Stimulated activated CD8-positive, alpha-beta memory T cell treated with anti-CD3 and anti-CD28 coated beads, Interleukin-2, amount 100 ng/mL, for 48 hours (primary cell): ENCODE results near the gene CKS1B.
"Not testable (repeated sequence)": the region's sequence is repeated elsewhere in the genome, so short reads cannot be mapped to it uniquely, and the experiment has no call there.

Experiments
- DNase-seq, 2 donors: peaks; one replicate each; pipeline ENCODE4 v3.0.0-alpha.2; 2020; ENCODE audit warnings: low read depth in 2 of 2

Gene CKS1B

DNA sequence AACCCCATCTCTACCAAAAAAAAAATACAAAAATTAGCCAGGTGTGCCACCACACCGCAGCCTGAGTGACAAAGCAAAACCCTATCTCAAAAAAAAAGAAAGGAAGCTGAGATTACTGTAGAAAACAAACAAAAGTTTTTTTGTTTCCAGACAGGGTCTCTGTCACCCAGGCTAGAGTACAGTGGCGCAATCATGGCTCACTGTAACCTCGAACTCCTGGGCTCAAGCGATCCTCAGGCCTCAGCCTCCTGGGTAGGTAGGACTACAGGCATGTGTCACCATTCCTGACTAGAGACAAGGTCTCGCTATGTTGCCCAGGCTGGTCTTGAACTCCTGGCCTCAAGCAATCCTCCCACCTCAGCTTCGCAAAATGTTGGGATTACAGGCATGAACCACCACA, 10.1 kb upstream of the CKS1B start:
- no peak for DNase-seq

DNA sequence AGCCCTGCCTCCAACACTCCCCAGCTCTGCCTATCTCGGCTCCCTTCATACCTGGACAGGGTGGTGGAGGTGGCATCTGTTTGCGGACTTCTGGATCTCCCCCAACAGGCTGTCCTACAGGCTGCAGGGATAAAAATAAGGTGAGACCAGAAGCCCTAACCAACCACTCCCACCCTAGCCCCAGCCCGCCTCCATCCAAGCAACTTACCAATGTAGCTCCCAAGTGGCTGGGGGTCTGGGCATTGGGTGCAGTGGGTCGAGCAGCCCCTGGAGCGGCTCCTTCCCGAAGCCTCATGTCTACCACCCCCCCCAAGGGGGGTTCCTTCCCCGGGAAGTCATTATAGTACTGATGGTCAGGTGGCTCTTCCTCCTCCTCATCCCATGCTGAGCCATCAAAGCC, 8.4 kb upstream of the CKS1B start:
- DNase-seq = no peak

DNA sequence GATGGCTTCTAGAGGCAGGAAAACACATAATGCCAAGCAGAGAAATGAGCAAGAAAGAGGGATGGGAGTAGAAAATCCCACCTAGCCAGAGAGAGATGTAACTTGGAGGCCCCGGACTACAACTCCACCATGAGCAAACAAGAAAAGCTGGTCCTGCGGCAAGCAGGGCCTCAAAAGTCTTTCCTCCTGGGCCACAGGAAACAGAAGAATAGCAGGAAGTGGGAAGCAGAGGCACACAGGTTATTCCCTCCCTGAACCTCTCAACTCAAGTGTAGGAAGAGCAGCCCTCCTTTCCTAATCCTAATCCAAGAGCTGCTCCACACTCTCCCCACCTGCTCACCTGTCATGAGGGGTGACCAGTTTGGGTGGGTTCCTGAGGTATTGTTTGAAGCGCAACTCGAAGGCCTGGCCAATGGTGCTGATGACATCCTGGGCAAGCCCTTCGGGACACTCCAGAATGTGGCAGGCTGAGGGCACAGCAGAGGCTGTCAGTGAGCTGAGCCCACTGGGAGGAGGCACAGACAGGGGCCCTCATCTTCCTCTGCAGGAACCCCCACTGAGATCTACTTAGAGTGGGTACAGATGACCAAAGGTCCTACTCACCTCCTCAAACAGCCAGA, 7.0 kb upstream of the CKS1B start:
- no peak for DNase-seq

DNA sequence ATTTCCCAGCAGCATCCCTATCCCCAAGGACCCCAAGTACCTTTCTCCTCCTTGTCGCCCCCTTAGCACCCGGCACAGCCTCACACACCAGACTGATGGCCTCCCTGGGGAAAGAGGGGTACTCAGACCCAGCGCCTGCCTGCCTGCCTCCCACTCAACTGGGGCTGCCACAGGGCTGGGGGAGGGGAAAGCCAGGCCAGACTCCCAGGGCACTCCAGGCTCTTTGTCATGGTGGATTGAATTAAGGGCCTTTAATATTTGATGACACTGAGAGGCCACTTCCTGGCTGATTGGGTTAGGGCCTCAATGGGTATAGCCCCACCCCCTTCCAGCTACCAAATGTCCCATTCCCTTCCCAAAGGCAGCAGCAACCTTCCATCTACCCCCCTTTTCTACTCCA, 5.8 kb upstream of the CKS1B start:
- DNase-seq = no peak

DNA sequence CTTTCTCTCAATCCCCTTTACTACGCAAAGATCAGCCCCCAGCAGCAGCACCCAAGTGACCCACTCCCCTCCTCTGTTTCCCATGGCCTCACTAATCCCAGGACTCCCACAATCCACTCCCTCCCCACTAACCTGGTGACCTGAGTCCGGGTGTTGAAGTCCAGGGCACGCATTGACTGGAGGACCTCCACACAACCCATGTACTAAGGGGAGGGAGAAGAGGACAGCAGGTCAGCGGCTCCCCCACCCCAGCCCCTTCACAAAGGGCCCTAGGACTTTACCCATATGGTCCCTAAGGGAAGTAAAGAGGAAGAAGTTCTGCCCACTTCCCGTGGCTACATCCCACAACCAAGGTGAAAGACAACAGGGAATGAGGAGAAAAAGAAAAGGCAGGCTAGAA, 5.2 kb upstream of the CKS1B start:
- DNase-seq = no peak

DNA sequence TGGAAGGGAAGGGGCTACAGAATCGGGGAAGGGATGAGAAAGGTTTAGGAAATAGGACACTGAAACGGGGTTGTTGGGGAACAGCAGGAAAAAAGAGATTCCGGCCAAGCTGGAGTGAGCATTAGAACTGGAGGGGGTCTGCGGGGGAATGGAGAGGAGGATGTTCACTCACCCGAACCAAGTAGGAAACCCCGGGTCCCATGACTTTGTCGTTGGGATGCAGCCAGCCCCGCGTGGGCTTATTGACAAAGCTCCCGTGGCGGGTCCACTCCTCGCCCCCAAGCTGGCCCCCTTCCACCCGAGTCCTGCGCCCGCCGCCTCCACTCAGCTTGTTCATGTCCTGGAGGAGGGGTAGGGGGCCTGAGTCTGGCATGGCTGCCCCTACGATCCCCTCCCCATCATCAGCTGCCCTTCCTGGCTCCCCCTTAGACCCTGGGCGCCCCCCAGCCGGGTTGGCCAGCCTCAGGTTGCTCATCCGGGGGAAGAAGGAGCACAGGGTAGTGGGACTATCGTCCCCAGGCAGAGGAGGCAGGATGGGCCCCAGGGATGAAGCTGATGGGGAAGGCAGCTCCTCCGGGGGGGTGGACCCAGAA, 4.5 kb upstream of the CKS1B start:
- no peak for DNase-seq

DNA sequence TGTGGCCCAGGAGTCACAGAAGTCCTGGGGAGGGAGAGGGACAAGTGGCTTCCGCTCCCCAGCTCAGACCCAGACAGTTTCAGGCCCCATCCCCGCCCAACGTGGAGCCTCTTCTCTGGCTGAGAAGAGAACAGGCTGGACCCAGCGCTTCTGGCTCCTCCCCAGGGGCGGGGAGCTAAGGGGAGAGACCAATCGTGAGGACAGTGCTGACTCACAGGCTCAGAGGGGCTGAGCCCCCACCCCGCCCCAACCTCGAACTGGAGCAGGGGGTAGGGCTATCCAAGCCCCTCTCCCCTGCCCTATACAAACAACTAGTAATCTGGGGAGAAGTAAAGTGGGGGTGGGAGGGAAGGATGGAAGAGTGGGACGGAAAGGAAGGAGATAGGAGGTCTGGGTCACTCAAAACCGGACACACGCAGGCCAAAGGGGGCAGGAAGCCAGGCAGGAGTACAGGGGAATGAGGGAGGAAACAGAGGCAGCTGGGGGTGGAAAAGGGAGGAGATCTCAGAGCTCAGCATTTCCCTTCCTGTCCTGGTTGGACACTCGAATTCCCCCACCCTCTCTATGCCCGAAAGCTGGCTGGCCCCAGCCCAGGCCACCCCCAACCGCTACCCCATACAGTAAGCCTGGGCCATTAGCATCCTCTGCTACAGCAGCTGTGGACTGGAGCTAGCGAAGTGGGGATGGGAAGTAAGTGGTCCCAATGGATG, 3.7 kb upstream of the CKS1B start, which contains the start of gene SHC1:
Gene SHC1, minus strand, starts transcription at position 117 of the 710 bp plus-strand sequence. CDS start 221 bp downstream, outside the sequence.
- DNase-seq = no peak

DNA sequence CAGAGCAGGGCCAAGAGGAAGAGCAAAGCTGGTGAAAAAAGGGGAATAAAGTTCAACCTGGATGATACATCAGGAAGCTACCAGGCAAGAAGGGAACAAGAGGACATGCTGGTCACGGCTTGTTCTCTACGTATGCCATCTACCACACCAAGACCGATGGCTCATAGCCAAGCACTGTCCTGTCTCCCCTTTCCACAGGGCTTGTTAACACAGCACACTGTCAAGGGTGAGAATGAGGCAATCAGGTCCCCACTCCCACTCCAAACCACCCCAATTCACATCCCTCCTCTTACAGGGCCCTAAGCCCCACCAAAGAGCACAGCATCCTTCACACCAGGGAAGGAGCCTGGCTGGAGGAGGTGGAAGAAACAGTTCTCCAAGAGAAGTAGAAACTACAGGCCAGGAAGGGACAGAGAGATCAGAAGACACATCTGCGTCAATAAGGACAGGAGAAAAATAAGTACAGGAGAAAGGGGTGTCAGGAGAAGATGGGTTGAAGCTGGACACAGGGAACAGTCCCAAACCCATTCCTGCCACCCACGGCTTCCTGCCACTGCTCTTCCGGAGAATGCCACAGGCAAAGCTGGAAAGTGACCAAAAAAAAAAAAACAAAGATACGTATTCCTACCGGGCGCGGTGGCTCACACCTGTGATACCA, 3.0 kb upstream of the CKS1B start:
- no peak for DNase-seq

DNA sequence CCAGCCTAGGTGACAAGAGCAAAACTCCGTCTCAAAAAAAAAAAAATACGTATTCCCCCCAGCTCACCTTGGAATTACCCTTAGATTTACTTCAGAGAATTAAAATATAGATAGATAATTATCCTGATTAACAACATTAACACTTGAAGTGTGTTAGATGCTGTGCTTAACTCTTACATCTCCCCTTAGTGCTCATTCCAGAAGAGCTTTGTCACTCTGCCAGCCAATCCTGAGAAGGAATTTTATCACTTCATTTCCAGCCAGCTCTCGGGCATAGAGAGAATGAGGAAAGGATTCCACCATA, 2.3 kb upstream of the CKS1B start:
- DNase-seq = no peak

DNA sequence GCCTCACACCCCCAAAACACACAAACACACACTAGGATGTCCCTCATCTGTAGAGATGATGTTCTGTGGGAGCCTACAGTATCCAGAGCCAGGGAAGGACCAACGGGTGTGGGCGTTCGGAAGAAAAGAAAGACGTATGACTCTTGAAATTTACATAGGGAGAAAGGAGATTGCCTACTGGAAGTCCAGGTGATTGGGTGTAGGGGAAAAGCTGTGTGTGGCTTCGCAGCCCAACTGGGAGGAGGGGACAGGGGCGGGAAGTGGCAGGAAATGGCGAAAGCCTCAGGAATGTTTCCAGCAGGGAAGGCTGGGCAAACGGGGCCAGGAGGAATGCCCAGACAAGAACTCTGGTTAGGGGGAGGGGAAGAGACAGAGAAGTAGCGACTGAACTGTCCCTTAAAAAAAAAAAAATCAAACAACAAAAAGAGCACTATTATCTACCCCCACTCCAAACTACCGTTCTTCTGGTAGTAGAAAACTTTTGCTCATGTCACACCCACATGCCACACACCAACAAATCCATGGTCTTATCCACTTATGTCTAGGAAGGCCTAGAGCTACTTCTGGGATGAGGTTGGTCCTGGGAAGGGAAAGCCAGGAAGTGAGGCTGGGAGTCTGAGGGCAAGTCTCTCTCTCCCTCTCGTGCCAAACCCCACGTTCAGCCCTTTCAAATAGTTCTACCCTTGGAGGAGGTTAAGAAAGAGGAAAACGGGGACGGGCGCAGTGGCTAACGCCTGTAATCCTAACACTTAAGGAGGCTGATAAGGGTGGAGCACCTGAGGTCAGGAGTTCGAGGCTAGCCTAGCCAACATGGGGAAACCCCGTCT, 1.8 kb upstream of the CKS1B start:
- no peak for DNase-seq

DNA sequence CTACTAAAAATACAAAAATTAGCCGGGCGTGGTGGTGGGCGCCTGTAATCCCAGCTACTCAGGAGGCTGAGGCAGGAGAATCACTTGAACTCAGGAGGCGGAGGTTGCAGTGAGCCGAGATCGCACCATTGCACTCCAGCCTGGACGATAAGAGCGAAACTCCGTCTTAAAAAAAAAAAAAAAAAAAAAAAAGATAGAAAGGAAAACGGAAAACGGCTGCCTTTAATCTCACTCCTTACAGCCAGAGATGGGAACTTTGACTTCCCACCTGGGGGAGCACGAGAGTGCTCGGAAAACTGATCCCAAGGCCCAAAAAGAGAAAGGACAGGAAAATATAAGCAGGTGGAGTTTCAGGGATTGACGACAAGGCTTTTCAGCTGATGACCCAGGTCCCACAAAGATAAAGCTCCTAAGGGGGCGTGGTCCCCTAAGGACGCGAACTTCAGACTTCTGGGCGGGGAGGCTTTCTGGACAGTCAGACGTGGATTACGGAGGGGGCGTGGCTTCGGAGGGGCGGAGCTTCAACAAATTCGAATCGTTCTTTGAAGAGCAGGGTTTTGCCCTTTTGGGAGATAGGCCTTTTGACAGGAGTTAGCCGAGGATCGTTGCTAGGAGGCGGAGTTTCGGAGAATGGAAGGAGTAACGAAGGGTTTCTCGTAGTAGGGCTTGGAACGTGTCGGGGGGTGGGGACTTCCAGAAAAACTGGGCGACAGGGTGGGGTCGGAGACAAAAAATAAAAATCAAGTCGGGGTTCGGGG, 958 bp upstream of the CKS1B start:
- peak; percentile 90 to 95 for DNase-seq

DNA sequence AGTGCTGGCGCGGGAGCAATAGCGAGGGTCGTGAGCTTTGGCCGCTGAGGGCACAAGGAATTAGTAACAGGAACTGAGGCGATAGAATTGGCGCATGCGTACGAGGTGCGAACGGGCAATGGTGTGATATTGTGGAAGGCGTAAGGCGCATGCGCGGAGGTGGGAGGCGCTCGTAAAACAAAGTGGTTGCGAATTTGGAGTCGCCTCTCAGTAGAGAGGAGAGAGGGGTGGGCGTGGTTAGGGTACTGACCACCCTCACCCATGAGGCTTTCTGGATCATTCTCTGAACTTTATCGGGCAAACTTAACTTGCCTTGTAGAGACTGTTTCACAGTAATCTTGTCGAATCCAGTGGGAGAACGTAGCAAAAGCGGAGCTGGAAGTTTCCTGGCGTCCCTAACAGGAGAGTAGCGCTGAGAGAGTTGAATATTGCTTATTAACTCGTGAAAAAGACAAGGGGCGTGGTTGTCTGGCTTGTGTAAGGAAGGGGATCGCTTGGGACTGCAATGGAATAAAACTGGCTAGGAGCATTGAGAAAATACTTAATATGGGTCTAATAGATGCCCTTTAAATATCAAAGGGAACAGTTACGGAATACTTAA, 427 bp downstream of the CKS1B start:
- DNase-seq = peak; percentile 89 to 90

DNA sequence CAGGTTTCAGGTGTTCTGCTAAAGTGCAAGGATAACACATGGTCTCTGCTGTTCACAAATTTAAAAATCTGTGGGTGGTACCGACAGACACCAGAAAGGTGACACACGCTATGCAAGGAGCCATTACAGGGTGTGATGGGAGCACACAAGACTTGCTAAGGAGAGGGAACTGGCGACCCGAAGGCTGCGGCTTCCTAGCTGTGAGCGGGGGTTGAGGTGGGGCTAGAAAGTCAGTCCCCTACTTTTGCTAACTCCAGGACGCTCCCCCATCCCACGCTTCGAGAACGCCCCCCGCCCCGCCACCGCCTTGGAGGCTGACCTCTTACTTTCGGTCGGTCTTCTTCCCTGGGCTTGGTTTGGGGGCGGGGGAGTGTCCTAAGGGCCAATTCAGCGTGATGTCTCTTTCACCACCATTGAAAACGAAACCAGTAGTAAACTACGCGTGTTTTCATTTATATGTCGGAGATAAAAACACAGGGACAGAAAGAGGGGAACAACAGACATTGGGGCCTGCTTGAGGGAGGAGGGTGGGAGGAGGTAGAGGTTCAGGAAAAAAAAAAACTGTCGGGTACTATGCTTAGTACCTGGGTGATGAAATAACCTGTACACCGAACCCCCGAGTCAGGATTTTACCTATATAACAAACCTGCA, 1.1 kb downstream of the CKS1B start:
- DNase-seq = peak; percentile 61 to 68

DNA sequence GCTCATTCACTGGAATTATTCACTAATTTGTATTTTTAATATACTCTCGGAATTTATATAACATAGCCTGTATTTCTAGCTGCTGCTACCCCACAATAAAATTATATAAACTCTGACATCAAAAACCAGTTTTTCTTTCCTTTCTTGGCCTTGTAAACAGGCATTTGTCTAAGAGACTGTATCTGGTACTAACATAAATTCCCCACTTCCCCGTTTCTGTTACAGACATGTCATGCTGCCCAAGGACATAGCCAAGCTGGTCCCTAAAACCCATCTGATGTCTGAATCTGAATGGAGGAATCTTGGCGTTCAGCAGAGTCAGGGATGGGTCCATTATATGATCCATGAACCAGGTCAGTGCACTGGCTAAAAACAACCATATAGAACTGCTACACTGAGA, 3.3 kb downstream of the CKS1B start:
- not testable (repeated sequence) for DNase-seq

DNA sequence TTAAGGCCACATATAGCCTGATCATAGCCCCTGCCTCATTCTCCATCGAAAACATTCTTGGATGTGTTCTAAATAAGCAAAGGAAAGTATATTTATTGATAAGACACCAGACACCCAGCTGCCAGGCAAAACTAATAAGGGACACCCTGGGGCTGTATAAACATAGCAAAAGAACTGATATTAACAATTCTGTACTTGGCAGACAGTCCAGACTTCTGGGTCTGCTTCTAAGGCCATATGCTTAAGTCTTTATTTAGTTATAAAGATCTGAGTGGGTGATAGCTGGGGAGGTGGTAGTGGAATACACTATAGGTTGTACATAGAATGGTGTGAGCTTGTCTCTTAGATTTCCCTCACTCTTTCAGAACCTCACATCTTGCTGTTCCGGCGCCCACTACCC, 3.9 kb downstream of the CKS1B start:
- no peak for DNase-seq

DNA sequence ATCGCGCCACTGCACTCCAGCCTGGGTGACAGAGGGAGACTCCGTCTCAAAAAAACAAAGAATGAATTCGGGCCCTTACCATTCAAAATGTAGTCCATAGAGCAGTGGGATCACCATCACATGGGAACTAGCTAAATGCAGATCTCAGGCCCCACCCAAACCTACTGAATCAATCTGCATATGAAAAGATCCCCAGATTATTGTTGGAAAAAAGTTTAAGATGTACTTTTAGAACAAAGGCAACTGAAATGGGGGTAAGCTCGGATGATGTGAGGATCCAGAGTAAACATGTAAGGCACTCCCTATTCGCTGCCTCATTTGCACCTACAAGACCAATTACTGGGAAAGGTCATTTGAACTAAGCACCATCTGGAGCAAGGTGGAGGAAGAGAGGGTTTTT, 7.9 kb downstream of the CKS1B start:
- no peak for DNase-seq

DNA sequence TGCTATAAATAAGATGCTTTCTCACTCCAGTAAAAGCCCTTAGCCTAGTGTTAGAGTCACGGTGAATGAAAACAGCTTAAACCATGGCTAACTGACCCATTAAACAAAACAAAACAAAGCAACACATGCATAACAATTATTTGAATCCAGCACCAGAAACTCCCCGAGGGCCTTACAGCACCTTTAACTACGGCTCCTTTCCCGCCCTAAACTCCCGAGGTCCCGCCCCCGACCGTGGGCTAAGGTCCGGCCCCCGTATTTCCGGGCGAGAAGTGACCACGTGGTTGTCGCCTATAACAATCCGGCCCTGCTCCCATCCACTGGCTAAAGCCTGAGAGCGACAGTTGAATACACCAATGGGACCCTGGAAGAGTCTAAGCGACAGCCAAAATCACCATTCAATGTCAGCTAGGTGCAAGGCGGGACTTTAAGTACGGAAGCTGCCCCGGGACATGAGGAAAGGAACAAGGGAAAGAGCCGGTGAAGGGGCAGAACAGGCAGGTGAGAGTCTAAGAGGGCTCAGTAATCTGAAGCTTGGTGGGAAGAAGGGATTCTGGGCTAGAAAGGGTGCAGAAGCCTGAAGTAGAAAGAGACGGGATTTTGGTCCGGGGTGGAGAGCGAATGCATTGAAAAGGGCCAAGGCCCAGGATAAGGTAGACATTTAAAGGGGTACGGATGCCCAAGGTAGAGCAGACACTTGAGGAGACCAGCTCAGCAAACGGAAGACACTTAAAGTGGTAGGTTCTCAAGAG, 8.6 kb downstream of the CKS1B start, which contains the start of gene FLAD1:
Gene FLAD1, plus strand, starts transcription at position 448 of the 752 bp plus-strand sequence. CDS start 351 bp downstream, outside the sequence.
- peak; percentile 88 to 94 for DNase-seq

DNA sequence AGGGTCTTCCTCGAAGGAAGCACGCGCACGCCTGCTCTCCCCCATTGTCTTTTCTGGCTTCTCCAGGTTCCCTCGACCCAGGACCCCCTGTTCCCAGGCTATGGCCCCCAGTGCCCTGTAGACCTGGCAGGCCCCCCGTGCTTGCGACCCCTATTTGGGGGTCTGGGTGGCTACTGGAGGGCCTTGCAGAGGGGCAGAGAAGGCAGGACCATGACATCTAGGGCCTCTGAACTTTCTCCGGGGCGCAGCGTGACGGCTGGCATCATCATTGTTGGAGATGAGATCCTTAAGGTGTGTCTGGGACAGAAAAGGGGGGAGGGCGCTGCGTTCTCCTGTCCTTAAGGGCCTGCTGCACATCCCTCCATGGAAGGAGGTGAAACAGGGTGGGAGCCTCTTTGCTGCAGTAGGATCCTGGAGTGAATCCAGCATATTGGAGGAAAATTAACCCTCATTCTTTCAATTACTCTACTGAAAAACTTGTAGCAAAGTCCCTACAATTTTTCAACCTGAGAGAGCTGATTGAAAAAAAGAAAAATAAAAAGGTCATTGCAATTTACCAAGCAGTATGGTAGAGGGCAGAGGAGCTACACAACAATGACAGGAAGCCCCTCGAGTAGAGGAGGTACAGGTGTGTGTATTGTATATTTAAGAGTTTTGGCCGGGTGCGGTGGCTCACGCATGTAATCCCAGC, 9.4 kb downstream of the CKS1B start:
- DNase-seq = no peak

DNA sequence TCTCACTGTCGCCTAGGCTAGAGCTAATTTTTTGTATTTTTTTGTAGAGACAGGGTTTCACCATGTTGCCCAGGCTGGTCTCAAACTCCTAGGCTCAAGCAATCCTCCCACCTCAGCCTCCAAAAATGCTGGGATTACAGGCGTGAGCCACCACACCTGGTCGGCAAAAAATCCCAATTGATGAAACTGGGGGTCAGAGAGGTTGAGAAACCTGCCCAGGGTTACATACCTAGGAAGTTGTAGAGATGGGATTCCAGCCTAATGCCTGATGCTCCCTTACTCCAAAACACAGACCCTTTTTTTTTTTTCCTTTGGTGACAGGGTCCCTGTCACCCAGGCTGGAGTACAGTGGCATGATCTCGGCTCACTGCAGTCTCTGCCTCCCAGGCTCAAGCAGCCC, 12.3 kb downstream of the CKS1B start:
- not testable (repeated sequence) for DNase-seq
